Right renal cortex interstitium (tissue), 3 donors: Measurements from ENCODE around the gene SLC2A4. TPM values are rescaled to one million over a fixed set of nuclear protein-coding genes. Genes with fewer than 3 reads are reported as not detected.
A peak's percentile ranks its signal among the peaks of the same experiment; 100 is the strongest.
"Not testable (repeated sequence)": the region's sequence is repeated elsewhere in the genome, so short reads cannot be mapped to it uniquely, and the experiment has no call there.

Experiments
- DNase-seq, 3 donors: peaks; one replicate each; pipeline ENCODE4 v3.0.0-alpha.2; 2013; ENCODE audit warnings: low read depth in 3 of 3, low spot score in 2 of 3
- polyA plus RNA-seq, 3 donors: library from polyadenylated mRNA; unstranded; fragments of 120-200 nt; gene quantifications; one replicate each; pipeline ENCODE4 v1.2.1, GENCODE V29; 2013; ENCODE audit not compliant: insufficient read length in 3 of 3

Gene SLC2A4
- polyA plus RNA-seq, 3 donors, result 1.6 to 2.2 (median 2.0) TPM

DNA sequence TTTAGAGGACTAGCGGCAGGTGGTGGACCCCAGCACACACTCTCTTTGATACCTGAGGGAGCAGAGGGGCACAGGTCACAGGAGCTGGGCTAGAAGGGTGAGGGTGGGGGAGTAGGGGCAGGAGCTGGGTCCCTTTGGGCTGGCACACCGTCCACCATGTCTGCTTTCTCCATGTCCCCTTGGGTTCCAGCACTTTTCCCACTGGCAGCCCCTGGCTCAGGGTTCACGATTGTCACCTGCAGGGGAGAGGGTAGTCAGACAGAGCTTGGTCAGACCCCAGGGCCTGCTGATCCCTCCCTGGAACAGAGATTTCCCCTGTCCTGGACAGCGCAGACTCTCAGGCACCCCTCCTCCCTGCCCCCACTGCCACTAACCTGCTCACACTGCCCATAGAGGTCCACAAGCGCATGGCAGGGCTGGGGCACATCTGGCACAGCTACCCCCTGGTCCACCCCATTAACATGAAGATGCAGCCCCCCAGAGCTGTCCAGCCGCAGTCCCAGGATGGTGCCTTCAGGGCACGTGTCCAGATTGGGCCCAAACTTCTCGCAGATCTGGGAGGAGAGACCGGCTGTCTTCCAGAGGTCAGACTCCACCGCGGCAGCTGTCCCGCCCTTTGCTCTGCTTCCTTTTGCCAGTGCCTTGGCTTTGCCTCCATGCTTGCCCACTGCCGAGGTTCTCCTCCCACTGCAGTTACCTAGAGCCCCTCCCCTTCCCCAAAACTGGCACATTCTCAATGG, 36.8 kb downstream of the SLC2A4 start:
- no peak for DNase-seq

DNA sequence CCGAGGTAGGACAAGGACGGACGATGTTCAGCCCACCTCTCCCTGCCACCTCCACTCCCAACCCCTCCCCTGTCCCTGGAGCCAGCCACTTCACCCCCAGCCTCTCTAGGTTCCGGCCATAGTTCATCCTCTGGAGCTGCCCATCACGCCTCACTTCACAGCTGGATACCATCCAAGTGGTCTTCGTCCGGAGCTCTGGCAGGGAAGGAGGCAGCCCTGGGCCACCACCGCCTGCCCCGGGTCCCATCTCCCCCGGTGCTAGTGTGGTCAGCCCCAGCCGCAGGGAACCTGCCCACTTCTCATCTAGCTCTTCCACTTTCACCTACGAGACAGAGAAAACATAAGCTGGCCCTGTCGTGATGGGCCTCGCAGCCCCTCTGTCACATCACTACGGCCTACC, 39.9 kb downstream of the SLC2A4 start:
- no peak for DNase-seq

DNA sequence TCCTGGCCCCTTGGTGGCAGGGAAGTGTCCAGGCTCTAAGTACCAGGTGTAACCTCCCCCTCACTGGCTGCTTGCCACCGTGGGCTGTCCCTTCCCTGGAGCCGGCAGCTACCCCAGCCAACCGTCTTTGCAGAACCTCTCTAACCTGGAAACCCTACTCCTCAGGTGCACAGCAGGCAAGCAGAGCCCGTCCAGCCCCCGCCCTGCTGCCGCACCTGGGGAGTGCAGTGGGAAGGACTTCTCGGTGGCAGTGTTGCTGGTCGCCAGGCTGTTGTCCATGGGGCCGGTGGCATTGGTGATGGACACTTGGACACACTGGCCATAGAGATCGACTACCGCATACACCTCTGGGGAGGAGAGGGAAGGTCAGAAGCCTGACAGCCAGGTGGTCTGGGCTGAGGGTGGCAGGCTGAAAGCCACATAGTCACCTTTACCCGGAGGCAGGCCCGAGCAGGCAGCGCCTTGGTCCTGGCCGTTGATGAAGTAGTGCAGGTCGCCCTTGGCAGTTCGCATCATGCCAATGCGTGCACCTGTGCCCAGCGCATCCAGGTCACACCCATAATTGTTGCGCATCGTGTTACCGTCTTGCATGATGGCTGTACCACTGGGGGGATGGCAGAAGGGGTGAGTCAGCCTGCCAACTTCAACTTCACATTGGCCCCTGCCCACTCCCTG, 41.1 kb downstream of the SLC2A4 start:
- no peak for DNase-seq

DNA sequence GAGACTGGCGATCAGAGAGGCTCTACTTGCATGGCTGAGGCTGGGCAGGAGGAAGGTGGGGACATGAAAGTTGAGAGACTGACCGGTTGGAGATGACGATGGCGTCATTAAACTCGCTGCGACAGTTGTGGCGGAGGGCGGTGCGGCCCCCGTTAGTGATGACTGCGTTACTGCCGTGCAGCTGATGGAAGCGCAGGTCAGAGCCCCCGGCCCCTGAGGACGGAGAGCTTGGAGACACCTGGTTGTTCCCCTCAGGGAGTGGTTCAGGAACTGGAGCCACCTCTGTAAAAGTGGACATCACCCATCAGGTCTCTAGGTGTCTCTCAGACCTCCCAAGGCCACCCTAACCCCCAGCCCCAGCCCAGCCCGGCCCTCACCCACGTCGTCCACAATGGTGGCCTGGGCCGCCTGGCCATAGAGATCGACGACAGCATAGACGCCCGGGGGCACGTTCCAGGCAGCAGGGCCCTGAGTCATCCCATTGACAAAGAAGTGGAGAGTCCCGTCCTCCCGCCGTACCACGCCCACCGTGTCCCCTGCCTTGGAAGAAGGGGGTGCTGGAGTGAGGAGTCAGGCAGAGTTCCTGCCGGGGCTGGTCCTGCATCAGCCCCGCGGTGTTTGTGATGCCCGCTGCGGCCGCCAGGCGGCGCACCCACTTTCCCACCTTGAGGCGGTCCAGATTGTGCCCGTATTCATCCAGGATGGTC, 42.4 kb downstream of the SLC2A4 start:
- no peak for DNase-seq

DNA sequence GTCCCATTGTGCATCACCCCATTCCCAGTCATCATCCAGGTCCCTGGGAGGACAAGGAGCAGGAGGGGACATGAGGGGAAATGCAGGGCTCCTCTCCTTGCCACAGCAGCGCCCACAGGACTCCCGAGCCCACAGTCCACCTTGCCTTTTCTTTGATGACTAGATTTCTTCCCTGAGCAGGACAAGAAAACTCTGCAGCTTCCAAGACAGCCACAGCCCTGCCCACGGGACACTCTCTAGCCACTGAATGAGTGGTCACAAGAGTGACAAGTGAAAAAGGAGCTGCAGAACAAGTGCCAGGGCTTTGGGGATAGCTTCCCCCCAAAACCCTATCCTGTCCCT, 42.9 kb downstream of the SLC2A4 start:
- DNase-seq, result no peak

DNA sequence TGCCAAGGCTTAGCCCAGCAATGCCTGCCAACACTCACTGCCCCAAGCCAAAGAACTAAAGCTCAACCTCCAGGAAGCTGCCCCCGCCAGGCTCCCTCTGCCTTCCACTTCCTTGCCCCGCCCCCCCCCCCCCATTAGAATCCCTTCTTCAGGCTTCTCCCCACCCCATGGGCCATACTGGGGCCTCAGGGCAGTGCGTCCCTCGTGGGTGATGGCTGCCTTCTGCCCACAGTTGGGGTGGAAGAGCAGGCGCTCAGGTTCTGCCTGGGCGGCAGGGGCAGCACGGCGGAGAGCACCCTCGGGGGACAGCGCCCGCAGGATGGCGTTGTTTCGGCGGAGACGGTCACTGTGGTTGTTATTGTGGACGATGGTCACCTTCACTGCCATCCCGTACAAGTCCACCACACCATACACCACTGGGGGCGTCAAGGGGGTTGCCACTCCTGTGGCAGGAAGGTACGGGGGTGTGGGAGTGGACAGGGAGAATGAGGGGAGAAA, 43.6 kb downstream of the SLC2A4 start:
- DNase-seq, result no peak

DNA sequence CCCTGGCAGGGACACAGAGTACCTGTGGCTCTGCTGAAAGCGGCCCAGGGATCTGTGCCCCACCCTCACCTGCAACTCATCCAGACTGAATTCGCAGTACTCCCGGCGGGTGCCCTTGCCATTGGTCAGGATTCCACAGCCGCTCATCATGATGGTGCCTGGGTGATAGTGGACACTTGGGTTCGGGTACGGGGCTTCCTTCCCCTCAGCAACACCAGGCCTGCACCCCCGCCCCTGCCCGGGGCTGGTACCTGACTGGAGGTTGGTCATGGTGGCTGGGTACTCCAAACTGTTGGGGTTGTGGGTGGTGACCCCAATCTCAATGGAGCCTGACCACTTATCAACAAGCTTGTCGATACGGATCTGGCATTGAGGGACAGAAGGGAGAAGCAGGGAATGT, 44.7 kb downstream of the SLC2A4 start:
- DNase-seq, result no peak

DNA sequence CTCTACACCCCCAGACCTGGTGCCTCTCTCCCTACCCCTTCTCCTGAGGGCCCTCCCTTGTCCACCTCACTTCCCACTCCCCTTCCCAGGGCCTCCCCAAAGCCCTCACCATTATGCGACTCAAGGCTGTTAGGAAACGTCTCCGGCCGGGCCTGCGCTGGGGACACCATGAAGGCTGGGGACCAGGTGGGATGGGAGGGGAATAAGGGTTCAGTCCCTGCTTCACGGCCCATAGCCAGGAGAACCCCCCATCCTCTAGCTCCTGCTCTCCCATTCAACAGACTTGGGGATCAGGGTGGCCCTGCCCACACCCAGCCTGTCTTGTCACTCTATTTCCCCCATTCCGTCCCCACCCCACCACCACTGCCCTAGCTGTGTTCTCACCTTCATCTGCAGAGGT, 45.5 kb downstream of the SLC2A4 start:
- no peak for DNase-seq

DNA sequence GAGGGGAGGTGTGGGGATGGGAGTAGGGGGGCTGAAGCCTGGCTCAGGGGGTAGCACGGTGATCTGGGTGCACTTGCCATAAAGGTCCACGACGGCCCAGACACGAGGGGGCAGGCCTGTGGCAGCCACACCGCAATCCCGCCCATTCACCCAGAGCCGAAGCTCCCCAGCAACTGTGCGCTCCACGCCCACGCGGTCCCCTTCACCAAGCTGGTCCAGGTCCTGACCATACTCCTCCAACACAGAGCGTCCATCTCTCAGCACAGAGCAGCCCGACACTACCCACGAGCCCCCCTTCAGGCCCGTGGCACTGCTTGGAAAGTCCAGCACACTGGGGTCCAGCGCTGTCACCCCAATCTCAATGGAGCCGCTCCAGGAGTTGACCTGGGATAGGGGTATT, 46.0 kb downstream of the SLC2A4 start:
- no peak for DNase-seq

DNA sequence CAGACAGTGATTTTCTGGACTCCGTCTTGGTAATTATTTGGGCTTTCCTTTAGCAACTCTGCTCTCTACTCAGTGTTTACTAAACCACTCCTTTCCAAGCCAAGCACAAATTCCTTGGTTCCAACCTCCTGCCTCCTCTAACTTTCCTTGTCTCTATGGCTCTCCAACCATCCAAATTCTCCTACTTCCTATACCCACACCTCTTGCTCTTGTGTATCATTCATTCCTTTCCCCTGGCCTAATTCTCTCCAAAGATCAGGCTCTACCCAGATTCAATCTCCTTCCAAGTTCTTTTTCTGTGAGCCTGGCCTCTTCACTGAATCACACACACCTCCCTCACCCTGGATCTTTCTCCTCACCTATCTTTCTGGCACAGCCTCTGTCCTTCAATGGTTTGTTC, 46.5 kb downstream of the SLC2A4 start:
- DNase-seq, result no peak

DNA sequence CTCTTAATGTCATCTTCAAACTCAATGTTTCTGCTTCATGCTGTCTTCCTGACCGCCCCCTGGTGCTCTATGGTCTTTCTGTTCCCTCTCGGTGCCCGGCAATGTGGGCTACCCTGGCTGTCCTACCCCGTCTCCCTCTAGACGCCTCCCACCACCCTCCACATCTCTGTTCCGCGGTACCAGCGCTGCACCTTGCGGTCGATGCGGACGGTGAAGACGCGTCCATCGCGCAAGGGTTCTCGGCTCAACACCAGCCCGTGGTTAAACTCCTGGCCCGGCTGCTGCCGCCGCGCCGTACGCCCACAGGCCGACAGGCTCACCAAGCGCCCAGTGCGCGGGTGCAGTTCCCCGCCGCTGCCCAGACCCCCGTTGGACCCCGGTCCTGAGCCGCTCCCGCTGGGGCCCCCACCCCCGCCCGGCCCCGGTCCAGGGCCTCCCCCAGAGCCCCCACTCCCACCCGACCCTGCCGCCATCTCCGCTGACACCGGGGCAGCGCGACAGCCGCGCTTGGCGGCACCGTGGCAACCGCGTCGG, 47.4 kb downstream of the SLC2A4 start, which contains the start of gene NEURL4:
TSS of gene NEURL4 (minus strand) at position 496 of the 534 bp plus-strand sequence. CDS start at position 473, 23 bp downstream.
- DNase-seq, result no peak

DNA sequence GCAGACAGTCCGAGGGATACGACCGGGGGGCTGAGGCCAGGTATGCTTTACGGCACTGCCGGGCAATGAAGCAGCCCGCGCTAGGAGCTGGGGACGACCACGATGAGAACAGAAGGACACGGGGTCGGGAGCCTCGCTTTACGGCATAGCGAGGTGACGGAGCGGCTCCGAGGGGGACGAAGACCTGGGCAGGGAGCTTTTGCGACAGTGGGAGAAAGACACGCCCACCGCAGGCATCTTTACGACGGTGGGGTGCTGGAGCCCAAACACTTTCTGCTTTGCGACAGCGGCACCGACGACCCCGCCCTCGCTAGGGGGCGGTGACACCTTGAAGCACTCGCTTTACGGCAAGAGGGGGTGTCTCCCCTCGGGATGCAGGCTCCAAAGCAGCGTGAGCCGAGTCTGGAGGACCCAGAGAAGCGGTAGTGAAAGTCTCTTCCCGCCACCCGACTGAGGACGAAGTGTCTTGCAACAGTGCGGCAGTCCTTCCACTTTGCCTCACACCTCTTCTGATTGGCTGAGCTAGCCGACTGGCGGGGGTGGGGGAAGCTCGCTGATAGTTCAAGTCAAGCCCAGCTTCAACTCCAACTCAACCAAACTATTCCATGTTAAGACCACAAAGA, 48.0 kb downstream of the SLC2A4 start:
- peak; percentile 95 to 98 (median 98) for DNase-seq

DNA sequence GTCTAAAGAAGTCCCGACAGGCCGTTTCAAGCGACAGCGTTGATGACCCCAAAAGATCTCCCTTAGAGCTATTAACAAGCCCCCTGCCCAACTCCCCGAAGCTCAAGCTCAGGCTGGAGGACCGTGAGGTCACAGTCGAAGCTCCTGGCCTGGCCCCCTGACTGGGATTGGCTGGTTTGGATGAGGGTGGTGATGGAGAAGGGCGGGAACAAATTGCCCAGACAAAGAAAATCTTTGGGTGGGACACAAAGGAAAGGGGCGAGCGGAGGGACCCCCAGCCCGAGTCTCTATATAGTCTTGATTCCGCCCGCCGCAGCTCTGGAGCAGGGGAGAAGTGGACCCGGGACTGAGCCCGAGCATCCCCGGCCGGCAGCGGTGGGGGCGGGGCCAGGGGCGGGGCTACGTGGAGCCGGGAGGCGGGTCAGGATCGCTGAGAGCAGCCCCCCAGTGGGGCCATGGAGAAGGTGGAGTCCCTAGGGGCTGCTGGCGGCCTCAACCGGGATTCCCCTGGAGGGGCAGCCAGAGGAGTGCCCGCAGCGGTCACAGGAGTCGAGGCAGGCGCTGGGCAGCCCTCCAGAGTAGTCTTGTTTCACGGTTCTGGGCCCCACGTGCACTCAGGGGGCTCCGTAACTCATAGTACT, 48.6 kb downstream of the SLC2A4 start:
- no peak for DNase-seq

DNA sequence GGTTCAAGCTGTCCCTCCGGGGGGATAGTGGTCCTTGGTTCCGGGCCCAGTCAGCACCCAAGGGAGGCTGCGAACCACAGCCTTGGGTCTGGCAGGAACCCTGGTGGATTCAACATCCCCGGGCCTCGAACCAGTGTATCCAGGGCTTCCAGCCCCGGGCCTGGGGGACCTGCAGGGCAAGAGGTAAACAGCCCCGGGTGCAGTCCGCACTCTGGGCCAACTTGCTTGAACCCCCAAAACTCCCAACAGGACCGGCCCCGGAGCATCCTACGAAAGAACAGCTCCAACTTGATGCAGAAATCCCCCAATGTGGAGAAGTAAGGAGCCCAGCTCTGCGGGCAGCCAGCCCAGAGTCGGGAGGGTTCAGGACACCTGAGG, 49.1 kb downstream of the SLC2A4 start:
- no peak for DNase-seq

DNA sequence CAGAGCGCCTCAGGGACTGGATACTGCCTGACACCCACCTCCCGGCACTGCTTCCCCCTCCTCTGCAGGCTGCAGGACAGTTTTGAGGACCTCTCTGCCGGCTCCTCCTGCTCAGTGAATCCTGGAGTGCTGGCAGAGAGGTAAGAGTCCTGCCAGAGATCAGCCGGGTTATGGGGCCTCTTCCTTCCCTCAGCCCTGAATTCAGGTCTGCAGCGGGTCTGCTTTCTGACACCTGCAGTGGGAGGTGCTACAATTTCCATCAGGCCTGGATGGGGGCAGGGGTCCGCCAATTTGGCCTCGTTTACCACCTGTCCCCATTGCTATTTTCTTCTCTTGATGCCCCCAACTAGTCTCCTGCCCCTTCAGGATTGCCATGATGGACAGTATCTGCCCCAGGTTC, 50.6 kb downstream of the SLC2A4 start:
- no peak for DNase-seq

DNA sequence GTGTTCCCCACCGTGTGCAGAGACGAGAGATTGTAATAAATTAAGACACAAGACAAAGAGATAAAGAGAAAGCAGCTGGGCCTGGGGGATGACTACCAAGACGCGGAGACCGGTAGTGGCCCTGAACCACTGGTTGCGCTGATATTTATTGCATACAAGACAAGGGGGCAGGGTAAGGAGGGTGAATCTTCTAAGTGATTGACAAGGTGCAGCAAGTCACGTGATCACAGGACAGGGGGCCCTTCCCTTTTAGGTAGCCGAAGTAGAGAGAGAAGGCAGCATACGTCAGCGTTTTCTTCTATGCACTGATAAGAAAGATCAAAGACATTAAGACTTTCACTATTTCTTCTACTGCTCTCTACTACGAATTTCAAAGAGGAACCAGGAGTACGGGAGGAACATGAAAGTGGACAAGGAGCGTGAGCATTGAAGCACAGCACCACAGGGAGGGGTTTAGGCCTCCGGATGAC, 51.1 kb downstream of the SLC2A4 start:
- not testable (repeated sequence) for DNase-seq

DNA sequence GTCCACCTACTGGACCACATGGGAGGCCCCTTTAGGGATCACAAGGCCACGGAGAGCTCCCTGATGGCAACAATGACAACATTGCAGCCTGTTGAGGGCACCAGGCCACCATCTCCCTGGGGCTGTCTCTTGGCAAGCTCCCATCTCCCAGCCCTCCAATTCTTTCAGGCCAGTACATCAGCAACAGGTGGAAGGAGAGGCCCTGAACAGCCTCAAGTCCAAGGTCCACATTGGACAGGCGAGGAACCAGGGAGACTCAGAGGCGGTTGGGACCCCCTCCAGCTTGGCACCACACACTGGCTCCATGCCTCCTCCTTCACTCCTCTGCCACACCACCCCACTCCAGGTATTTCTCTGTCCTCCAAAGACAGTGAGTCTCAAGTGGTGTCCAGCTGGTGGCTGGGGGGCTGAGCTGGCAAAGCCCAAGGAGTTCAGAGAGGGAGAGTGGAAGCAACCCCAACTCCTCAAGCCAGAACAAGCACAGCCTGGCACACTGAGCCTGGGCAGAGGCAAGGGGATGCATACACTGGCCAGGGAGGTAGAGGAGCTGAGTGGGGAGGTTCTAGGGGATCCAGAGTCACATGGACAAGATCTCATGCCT, 53.5 kb downstream of the SLC2A4 start:
- no peak for DNase-seq

DNA sequence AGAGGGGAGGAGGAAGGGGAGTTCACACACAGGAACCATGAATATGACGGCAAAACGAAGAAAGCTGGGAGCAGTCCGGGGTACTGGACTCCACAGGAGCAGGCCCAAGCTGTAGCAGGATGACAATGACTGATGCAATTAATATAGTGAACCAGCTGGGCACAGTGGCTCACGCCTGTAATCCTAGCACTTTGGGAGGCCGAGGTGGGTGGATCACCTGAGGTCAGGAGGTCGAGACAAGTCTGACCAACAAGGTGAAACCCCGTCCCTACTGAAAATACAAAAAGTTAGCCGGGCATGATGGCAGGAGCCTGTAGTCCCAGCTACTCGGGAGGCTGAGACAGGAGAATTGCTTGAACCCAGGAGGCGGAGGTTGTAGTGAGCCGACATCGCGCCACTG, 54.2 kb downstream of the SLC2A4 start:
- DNase-seq, result not testable (repeated sequence)

DNA sequence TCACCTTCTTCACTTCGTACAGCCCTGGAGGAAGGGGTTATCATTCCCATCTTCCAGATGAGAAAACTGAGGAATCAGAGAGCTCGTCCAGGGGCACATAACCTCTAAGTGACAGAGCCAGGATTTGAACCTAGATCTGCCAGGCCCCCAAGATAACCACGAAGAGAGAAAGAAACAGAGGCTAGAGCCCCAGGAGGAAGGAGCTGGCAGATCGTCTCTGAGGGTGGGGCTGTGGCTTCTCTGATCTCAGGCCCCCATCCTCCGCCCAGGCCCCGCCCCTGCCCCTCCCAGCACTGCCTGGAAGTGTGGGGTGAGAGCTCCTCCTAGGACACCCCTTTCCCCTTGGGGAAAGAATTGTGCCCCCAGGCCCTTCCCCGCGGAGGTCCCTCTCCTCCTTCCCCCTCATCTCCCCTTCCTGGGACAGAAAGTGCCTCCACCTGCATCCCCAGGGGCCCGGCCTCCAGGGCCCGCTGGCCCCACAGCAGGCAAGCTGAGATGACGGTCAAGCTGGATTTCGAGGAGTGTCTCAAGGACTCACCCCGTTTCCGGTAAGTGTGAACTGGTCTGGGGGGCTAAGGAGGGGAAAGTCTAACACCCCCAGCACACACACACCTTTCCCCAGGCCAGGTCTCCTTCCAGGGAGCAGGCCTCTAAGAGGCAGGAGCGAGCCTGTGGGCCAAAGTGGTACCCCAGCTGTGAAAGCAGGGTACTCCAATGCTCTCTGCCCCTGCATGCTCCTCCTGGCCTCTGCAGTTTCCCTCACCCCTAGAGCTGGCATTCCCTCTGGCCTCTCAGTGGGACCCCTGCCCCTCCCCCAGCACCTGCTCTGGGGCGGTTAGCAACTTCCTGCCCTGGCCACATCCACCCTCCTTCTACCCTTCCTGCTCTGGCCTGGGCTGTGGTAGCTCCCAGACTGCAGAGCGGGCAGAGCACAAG, 55.0 kb downstream of the SLC2A4 start, which contains the start of gene ACAP1:
TSS of gene ACAP1 (plus strand) at position 290 of the 936 bp plus-strand sequence. CDS start at position 496, 206 bp downstream.
- DNase-seq, result no peak
